BLaER1 treated with 17β-estradiol and CSF1 and Interleukin-3, amounts not matched to agents 10 nM and 100 nM (cell line): ENCODE results near the gene CREB1.

ENCODE experiments used
- H3K27ac ChIP-seq, 11 experiments: shearing (Covaris generic); formaldehyde crosslinking; 2 replicates each; pipeline ENCODE4 v1.8.1; 2022
- H3K27me3 ChIP-seq, 11 experiments: shearing (Covaris generic); formaldehyde crosslinking; 2 replicates each; pipeline ENCODE4 v1.8.1; 2022
- H3K36me3 ChIP-seq, 11 experiments: shearing (Covaris generic); formaldehyde crosslinking; 2 replicates each; pipeline ENCODE4 v1.8.1; 2022
- H3K4me1 ChIP-seq, 10 experiments: shearing (Covaris generic); formaldehyde crosslinking; 2 replicates each; pipeline ENCODE4 v1.8.1; 2022
- H3K4me2 ChIP-seq, 11 experiments: shearing (Covaris generic); formaldehyde crosslinking; 2 replicates each; pipeline ENCODE4 v1.8.1; 2022
- H3K4me3 ChIP-seq, 10 experiments: shearing (Covaris generic); formaldehyde crosslinking; 2 replicates each; pipeline ENCODE4 v1.8.1; 2022
- H3K9ac ChIP-seq, 11 experiments: shearing (Covaris generic); formaldehyde crosslinking; 2 replicates each; pipeline ENCODE4 v1.8.1; 2022
- H3K9me3 ChIP-seq, 11 experiments: shearing (Covaris generic); formaldehyde crosslinking; replicated peaks in 1 of 11; 2 replicates each; pipeline ENCODE4 v1.8.1; 2022
- H4K20me1 ChIP-seq, 11 experiments: shearing (Covaris generic); formaldehyde crosslinking; 2 replicates each; pipeline ENCODE4 v1.8.1; 2022
- Cebpa-rat ChIP-seq, 11 experiments: shearing (Covaris generic); IDR thresholded peaks; 2 replicates each; pipeline ENCODE4 v1.8.1; 2022

Gene CREB1

DNA sequence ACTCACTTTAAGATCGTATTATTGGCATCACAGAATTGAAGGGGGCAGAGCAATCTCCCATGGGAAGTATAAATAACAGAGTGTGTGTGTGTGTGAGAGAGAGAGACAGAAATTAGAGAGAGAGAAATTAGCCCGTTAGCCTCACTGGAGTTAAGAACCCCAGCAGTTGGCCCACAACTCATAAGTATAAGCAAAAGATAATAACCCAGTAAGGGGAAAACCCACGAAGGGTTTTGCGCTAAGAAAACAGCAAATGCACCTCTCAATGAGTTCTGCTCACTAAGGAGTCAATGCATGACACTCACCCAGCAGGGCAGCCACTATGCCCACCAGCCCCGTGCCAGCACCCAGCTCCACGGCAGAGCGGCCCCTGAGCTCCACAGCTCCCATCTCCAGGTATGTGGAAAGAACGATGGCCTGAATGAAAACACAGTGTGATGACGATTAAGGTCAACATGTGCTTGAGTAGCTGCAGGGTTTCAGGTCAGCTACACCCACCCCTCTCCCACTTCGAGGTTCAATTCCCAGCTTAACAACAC is 91.8 kb downstream of the CREB1 start:
- H3K27ac ChIP-seq: peak overlapping the region in 8 of 11 experiments; percentile 6 to 76 (median 18); a peak in 11 of 22 replicates
- H4K20me1 ChIP-seq: no peaks in the 10 kb centered on the region
- H3K27me3 ChIP-seq: no peaks in the 10 kb centered on the region
- H3K4me3 ChIP-seq: peak overlapping the region in 2 of 10 experiments; percentile 6 to 27; a peak in 1 of 20 replicates
- H3K9ac ChIP-seq: peak overlapping the region in 3 of 11 experiments; percentile 20 to 71 (median 41); a peak in 5 of 22 replicates
- TF ChIP-seq Cebpa-rat (IDR thresholded peaks at IDR 0.05): no peak
- no peaks in the 10 kb centered on the region for H3K9me3 ChIP-seq
- H3K4me1 ChIP-seq: peaks cover 54 to 68% (median 59%) of the 10 kb centered on the region in 10 experiments
- H3K36me3 ChIP-seq: peaks cover 16 to 57% (median 44%) of the 10 kb centered on the region in 11 experiments; a peak in 20 of 22 replicates
- peak overlapping the region; percentile 82 to 99 (median 93) for H3K4me2 ChIP-seq

DNA sequence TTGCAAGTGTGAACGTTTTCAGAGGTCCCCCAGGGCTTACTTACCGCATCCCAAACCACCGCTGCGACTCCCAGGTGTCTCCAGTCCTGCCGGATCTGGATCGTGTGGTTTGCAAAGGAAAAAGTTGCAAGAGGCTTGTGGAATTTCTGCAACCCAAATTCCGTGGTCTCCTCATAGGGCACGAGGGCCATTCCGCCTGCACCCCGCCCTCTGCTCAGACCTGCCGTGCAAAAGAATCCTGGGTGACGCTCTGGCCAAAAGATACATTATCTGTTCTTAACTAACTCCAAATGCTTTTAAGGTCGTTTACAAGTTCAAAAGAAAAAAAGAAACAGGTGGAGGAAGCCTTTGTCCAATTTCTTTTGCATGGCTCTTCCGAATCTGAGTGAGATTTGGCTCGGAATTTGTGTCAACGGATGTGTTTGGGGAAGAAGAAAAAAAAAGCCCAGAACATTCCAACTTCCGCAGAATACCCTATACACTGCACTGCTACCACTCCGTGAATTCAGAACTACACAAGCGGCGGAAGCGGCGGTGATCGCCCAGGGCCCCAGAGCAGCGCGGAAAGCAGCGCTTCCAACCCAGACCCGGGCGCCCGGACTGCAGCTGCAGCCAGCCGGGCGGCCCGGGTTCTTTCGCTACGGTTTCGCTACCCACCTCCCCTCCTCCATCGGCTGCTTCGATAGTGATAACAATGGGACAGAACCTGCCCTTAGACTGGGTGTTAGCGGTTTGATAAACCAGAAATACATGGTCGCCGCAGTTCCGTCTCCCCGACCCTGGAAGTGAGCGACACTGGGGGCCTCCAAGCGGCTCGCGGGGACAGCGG is 94.6 kb downstream of the CREB1 start:
- Histone ChIP-seq H3K36me3 (peaks cover 0 to 29% (median 18%) of the 10 kb centered on the region in 11 experiments; a peak in 14 of 22 replicates), H3K9me3 (no peaks in the 10 kb centered on the region), H4K20me1 (no peaks in the 10 kb centered on the region), H3K4me3 (peak overlapping the region; percentile 79 to 92 (median 86)), H3K27ac (peak overlapping the region; percentile 82 to 100 (median 94)), H3K27me3 (no peaks in the 10 kb centered on the region), H3K4me2 (peak overlapping the region; percentile 82 to 99 (median 93)), H3K9ac (peak overlapping the region; percentile 90 to 100 (median 95)), H3K4me1 (peaks cover 49 to 70% (median 58%) of the 10 kb centered on the region in 10 experiments)
- peak in 3 of 11 experiments; percentile 9 to 60 (median 56); a peak in 3 of 22 replicates for TF ChIP-seq Cebpa-rat (IDR thresholded peaks at IDR 0.05)

DNA sequence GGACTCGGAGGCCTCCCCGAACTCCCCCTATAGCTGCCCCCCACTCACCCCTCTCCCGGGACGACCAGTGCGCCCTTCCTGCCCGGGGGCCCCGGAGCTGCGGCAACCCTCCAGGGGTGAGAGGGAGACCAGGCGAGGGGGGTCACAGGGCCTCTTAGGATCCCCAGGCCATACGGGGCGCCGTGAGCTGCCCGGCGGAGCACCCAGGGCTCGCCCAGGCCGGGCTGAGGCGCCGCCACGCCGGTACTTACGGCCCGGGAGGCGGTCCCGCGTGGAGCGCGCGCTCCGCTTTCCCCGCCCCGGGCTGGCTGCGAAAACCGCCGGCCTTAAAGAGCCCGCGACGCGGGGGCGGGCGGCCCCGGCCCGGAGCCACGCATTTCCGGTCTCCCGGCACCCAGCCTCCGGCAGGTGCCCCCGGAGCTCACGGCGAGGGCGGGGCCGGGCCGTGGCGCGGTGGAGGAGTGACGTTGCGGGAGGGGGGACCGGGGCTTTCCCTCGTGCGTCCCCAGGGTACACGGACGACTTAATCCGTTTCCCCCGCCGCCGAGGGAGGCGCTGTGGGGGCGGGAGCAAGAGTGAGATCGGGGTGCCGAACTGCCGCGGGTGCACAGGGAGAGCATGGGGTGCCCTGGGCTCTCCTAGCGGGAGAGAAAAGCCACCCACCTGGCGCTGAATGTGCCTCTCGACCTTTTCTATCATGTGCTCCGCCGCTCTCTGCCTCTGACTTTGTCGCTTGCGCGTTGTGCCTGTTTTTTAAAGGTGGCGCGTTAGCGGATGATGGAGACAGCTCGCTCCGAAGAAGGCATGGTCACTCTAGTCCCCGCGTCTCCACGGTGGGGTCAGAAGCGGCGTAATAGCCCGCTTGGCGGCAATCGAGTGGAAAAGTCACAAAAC is 95.5 kb downstream of the CREB1 start, which contains the start of gene METTL21A:
TSS of gene METTL21A (minus strand) at position 381 of the 894 bp plus-strand sequence. CDS start 1,019 bp downstream, outside the sequence.
- Histone ChIP-seq H3K9me3 (no peaks in the 10 kb centered on the region), H3K4me1 (peaks cover 41 to 70% (median 55%) of the 10 kb centered on the region in 10 experiments), H3K27ac (peak within 1 kb of the TSS; percentile 82 to 100 (median 94)), H3K4me3 (peak within 1 kb of the TSS; percentile 79 to 92 (median 86)), H3K27me3 (no peaks in the 10 kb centered on the region), H3K9ac (peak within 1 kb of the TSS; percentile 90 to 100 (median 95)), H3K4me2 (peak within 1 kb of the TSS; percentile 82 to 99 (median 93)), H4K20me1 (no peaks in the 10 kb centered on the region), H3K36me3 (peaks cover 0 to 29% (median 18%) of the 10 kb centered on the region in 11 experiments; a peak in 14 of 22 replicates)
- no peak for TF ChIP-seq Cebpa-rat (IDR thresholded peaks at IDR 0.05)

DNA sequence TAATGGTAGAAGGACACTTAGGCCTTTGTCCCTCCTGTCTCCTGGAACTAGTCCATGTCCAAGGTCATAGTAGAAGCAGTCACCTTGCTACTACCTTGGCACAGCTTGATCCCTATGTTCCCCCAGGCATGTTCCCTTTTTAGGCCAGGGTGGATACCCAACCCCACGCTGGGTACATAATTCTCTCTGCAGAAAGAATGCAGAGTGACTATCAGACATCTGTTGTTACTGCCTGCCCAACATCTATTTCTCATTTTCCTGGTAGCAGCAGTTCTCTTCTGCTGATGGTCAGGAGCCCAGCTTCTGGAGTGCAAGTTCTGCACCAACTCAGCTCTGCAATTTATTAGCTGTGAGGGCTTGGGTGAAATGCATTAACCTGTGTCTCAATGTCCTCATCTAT is 99.8 kb downstream of the CREB1 start:
- TF ChIP-seq Cebpa-rat (IDR thresholded peaks at IDR 0.05): no peak
- Histone ChIP-seq H3K9me3 (no peaks in the 10 kb centered on the region), H3K36me3 (no peaks in the 10 kb centered on the region)

DNA sequence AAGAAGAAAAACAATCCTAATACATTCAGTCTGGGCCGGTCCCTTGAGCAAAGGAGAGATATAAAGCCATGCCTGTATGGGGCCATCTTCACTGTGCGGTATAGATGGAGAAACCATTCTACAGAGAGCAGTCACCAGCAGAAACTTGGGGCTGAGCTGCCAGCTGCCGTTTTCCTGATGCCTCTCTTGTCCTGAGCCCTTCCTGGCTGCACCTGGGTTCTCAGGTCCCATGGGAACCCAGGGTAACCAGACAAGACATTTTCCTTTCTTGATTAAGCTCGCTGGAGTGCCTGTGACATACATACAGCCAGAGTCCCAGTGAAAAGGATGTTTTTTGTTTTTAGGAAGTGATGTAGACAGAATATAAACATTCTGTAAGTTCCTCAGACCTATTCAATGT is 100.7 kb downstream of the CREB1 start:
- Histone ChIP-seq H3K27ac (0 out of 22 replicates have a peak overlapping the region, but pooled peaks of 2 of the 11 experiments have one; percentile 24 to 29), H4K20me1 (no peaks in the 10 kb centered on the region), H3K4me2 (peak overlapping the region; percentile 23 to 76 (median 54); a peak in 20 of 22 replicates), H3K9ac (no peak overlapping the region; a peak in 2 of 22 replicates), H3K36me3 (no peaks in the 10 kb centered on the region), H3K4me1 (peaks cover 30 to 46% (median 35%) of the 10 kb centered on the region in 10 experiments), H3K27me3 (no peaks in the 10 kb centered on the region), H3K4me3 (no peak overlapping the region), H3K9me3 (no peaks in the 10 kb centered on the region)
- no peak for TF ChIP-seq Cebpa-rat (IDR thresholded peaks at IDR 0.05)

More for the DNA sequence above, 99.8 kb downstream of the CREB1 start:
- Histone ChIP-seq H3K27ac (no peak overlapping the region), H3K4me2 (peak overlapping the region in 6 of 11 experiments; percentile 44 to 76 (median 64); a peak in 8 of 22 replicates), H3K4me1 (peaks cover 29 to 44% (median 35%) of the 10 kb centered on the region in 10 experiments), H4K20me1 (no peaks in the 10 kb centered on the region), H3K9ac (no peak overlapping the region), H3K4me3 (no peak overlapping the region), H3K27me3 (no peaks in the 10 kb centered on the region)

DNA sequence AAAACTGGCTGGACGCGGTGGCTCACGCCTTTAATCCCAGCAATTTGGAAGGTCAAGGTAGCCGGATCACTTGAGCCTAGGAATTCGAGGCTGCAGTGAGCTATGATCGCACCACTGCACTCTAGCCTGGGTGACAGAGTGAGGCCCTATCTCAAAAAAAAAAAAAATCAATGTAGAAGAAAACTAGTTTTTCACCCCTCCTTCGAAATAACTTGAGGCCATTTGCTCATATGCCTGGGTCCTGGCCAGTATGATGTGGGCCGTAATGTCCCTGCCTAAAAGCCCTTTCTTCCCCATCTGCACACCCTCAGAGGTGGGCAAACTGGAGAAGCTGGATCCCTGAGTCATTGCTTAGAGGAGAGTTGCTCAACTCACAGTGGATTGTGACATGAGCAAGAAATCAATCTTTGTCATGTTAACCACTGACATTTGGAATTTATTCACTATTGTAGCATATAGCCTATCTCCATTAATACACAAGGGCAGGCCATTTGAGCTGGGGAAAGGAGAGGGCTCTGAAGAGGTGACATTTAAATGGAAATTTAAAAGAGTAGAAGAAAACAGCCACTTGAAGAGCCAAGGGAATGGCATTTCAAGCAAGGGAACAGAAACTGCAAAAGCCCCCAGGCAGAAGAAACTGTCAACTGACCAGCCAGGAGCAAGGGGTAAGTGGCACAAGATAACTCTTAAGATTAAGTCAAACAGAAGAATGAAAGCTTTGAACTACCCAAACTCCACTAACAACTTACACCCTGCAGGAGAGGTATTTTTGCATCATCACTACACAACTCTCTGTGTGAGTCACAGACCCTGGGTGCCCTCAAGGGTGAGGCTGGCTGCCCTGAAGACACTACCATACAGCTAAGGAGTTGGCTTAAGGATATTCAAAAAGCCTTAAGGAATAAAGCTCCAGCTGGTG is 103.1 kb downstream of the CREB1 start:
- Histone ChIP-seq H3K9me3 (no peaks in the 10 kb centered on the region), H3K9ac (peak overlapping the region in 1 of 11 experiments; percentile 51; a peak in 2 of 22 replicates), H3K4me1 (peaks cover 15 to 49% (median 26%) of the 10 kb centered on the region in 10 experiments), H3K27me3 (no peaks in the 10 kb centered on the region), H4K20me1 (no peaks in the 10 kb centered on the region), H3K4me2 (peak overlapping the region in 7 of 11 experiments; percentile 9 to 63 (median 45); a peak in 11 of 22 replicates), H3K4me3 (no peak overlapping the region), H3K27ac (peak overlapping the region in 6 of 11 experiments; percentile 9 to 67 (median 34); a peak in 9 of 22 replicates), H3K36me3 (no peaks in the 10 kb centered on the region)
- peak in 4 of 11 experiments; percentile 52 to 87 (median 66); a peak in 7 of 22 replicates for TF ChIP-seq Cebpa-rat (IDR thresholded peaks at IDR 0.05)

DNA sequence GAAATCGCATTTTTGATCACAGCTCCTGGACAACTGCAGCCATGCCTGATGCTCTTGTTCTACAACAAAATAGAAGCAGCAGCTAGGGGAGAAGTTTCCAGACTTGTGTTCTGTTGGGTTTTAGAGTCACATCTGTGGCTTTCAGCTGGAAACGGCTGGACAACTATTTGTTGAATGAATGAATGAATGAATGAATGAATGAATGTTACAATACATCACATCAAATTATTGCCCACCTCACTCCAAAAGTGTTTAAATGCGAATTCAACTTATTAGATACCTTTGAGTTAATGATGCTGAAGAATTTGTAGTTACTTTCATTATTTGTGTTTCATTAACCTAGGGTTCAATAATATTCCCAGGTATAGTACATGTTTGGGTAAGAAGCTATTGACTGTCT is 103.9 kb downstream of the CREB1 start:
- Histone ChIP-seq H3K27me3 (no peaks in the 10 kb centered on the region), H3K27ac (peak overlapping the region in 4 of 11 experiments; percentile 33 to 67 (median 48); a peak in 5 of 22 replicates), H3K4me3 (no peak overlapping the region), H3K9ac (no peak overlapping the region), H4K20me1 (no peaks in the 10 kb centered on the region), H3K36me3 (no peaks in the 10 kb centered on the region), H3K9me3 (no peaks in the 10 kb centered on the region), H3K4me1 (peaks cover 15 to 49% (median 26%) of the 10 kb centered on the region in 10 experiments), H3K4me2 (peak overlapping the region in 5 of 11 experiments; percentile 37 to 63 (median 51); a peak in 9 of 22 replicates)
- no peak for TF ChIP-seq Cebpa-rat (IDR thresholded peaks at IDR 0.05)
